PC-9 (cell line): ENCODE data around the gene AIP. TPM values are rescaled to one million over a fixed set of nuclear protein-coding genes. Genes with fewer than 3 reads are reported as not detected.
"Not testable (repeated sequence)": the region's sequence is repeated elsewhere in the genome, so short reads cannot be mapped to it uniquely, and the experiment has no call there.

Experiments used
- BruUV-seq: library from RNA; stranded (reverse); fragments of 400-500 nt; replicated peaks from 2 replicates; lab custom pipeline; 2021; lab: Mats Ljungman, UMichigan
- CTCF ChIA-PET: fragments of 300-600 bp; sonication (Branson Sonifier 250); formaldehyde crosslinking; loops from one replicate; lab custom pipeline; 2022; ENCODE audit warnings: antibody characterized with exemption; lab: Charles Lee
- POLR2A ChIA-PET: fragments of 300-600 bp; sonication (Branson Sonifier 250); formaldehyde crosslinking; loops from one replicate; lab custom pipeline; 2022; ENCODE audit warnings: antibody characterized with exemption; ENCODE audit not compliant: unreplicated experiment; lab: Charles Lee
- DNase-seq, 2 experiments: peaks; one replicate each; pipeline versions ENCODE4 v3.0.0 to v3.0.0-alpha.2; 2015 to 2022; ENCODE audit warnings: mixed read lengths in 1 of 2
- H2AFZ ChIP-seq: fragments of 200-600 bp; sonication (generic); 2 replicates; pipeline ENCODE4 v1.8.1; 2017; ENCODE audit warnings: antibody characterized with exemption
- H3F3A ChIP-seq: fragments of 200-600 bp; sonication (generic); 2 replicates; pipeline ENCODE4 v1.8.1; 2017; ENCODE audit warnings: antibody characterized with exemption, mild to moderate bottlenecking, low read depth; ENCODE audit not compliant: insufficient read depth
- H3K27ac ChIP-seq: fragments of 200-600 bp; sonication (generic); 2 replicates; pipeline ENCODE4 v1.6.1; 2016; ENCODE audit warnings: mixed run types
- H3K27me3 ChIP-seq: fragments of 200-600 bp; sonication (generic); 2 replicates; pipeline ENCODE4 v1.6.1; 2016; ENCODE audit warnings: low read depth, mixed run types; ENCODE audit not compliant: insufficient read depth
- H3K36me3 ChIP-seq: fragments of 200-600 bp; sonication (generic); 2 replicates; pipeline ENCODE4 v1.6.1; 2016; ENCODE audit warnings: low read depth, mixed run types
- H3K4me1 ChIP-seq: fragments of 200-600 bp; sonication (generic); replicated peaks from 2 replicates; pipeline ENCODE4 v1.6.1; 2016; ENCODE audit warnings: mixed run types; ENCODE audit not compliant: insufficient read depth
- H3K4me2 ChIP-seq: fragments of 200-600 bp; sonication (generic); 2 replicates; pipeline ENCODE4 v1.6.1; 2017; ENCODE audit warnings: mixed run types
- H3K4me3 ChIP-seq: fragments of 200-600 bp; sonication (generic); 2 replicates; pipeline ENCODE4 v1.6.1; 2016; ENCODE audit warnings: mixed run types
- H3K79me2 ChIP-seq: fragments of 200-600 bp; sonication (generic); 2 replicates; pipeline ENCODE4 v1.6.1; 2017; ENCODE audit warnings: low read depth, mixed run types
- H3K9me2 ChIP-seq: fragments of 200-600 bp; sonication (generic); 2 replicates; pipeline ENCODE4 v1.8.1; 2017; ENCODE audit warnings: mild to moderate bottlenecking; ENCODE audit not compliant: insufficient read depth
- H3K9me3 ChIP-seq: fragments of 200-600 bp; sonication (generic); 2 replicates; pipeline ENCODE4 v1.8.1; 2016; ENCODE audit warnings: low read depth; ENCODE audit not compliant: insufficient read depth
- H4K20me1 ChIP-seq: fragments of 200-600 bp; sonication (generic); 2 replicates; pipeline ENCODE4 v1.8.1; 2017; ENCODE audit not compliant: insufficient read depth
- CTCF ChIP-seq: fragments of 200-600 bp; sonication (generic); conservative IDR thresholded peaks from 2 replicates; pipeline ENCODE4 v1.6.1; 2017; ENCODE audit warnings: mixed run types, antibody characterized with exemption, mild to moderate bottlenecking, moderate library complexity
- EZH2 ChIP-seq: fragments of 200-600 bp; sonication (generic); IDR thresholded peaks from 2 replicates; pipeline ENCODE4 v1.8.0; 2017; ENCODE audit warnings: antibody characterized with exemption, low read depth
- intact Hi-C: fragments of 100-400 bp; cut with micrococcal nuclease; formaldehyde crosslinking; loops from one replicate; pipeline ENCODE4 v1.10.0; 2022; ENCODE audit not compliant: unreplicated experiment
- total RNA-seq: library from RNA; stranded (reverse); gene quantifications from 2 replicates; pipeline ENCODE4 v1.2.3, GENCODE V29; 2021

Gene AIP
- total RNA-seq, 1 experiment from 2014 or later = 95.3 TPM

DNA sequence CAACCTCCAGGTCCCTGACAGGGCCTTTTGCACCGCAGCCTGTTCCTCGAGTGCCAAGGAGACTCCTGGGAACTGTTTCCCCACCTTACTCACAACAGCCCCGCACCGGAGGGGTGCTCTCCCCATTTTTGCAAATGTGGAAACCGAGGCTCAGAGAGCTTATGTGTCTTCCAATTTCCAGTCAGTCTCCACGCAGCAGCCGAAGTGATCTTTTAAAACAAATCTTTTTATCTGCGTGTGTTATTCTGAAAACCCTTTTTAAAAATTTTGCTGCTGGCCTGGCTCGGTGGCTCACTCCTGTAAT is 13.4 kb upstream of the AIP start:
- Histone ChIP-seq H3K27ac (no peak overlapping the region), H3K9me2 (no peaks in the 10 kb centered on the region), H3K27me3 (no peaks in the 10 kb centered on the region), H3F3A (peaks cover 26% of the 10 kb centered on the region), H3K36me3 (no peaks in the 10 kb centered on the region), H4K20me1 (no peaks in the 10 kb centered on the region), H3K4me1 (peaks cover 29% of the 10 kb centered on the region), H2AFZ (peak overlapping the region; percentile 94), H3K79me2 (peaks cover 41% of the 10 kb centered on the region), H3K4me2 (peak overlapping the region; percentile 85), H3K9me3 (no peaks in the 10 kb centered on the region), H3K4me3 (peak overlapping the region; percentile 92)
- TF ChIP-seq EZH2 = no peak
- peak; percentile 21; the same call in 1 of the 2 replicates for TF ChIP-seq CTCF
- ChIA-PET POLR2A (no interaction called here), CTCF (no interaction called here)
- intact Hi-C loops = loop anchor here (1.0 to 5.0 kb wide), 7 partner anchors 13 to 117 kb away; partner anchors contain the start of genes CORO1B, GSTP1, POLD4 and PPP1CA
- DNase-seq = no peak
- BruUV-seq = no TSS peak

DNA sequence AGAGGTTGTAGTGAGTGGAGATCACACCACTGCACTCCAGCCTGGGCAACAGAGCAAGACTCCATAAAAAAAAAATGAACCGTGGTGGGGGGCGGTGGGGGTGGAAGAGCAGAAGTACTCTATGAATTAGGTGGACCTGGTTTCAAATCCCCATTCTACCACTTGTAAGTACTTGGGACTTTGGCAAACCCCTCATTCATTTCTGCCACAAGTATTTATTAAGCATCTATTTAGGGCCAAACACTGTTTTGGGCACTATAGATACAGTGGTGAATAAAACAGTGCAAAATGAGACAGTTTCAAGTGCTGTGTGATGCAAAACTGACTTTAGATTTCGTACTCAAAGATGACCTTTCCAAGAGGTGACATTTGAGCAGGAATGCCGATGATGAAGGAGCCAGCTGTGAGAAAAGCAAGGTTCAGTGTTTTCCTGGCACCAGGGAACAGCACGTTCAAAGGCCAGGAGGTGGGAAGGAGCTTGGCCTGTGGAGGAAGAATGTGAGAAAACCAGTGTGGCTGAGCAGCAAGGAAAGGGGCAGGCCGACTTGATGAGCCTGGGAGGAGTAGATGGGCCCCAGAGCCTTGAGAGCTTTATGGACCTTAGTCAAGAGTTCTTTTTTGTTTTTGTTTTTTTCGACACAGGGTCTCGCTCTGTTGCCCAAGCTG is 12.4 kb upstream of the AIP start:
- H3F3A ChIP-seq = peaks cover 21% of the 10 kb centered on the region
- DNase-seq = no peak
- H4K20me1 ChIP-seq = no peaks in the 10 kb centered on the region
- POLR2A ChIA-PET = interaction anchor here (0.6 kb wide), 1 partner anchor 46 kb away, joined by 3 read pairs; no protein-coding TSS in a partner anchor
- H2AFZ ChIP-seq = no peak overlapping the region
- no peaks in the 10 kb centered on the region for H3K9me2 ChIP-seq
- TF ChIP-seq EZH2 (no peak), CTCF (no peak)
- intact Hi-C loops = no loop called here
- H3K27me3 ChIP-seq = no peaks in the 10 kb centered on the region
- CTCF ChIA-PET = no interaction called here
- no peaks in the 10 kb centered on the region for H3K9me3 ChIP-seq
- no peak overlapping the region for H3K27ac ChIP-seq
- no peak overlapping the region for H3K4me2 ChIP-seq
- peaks cover 24% of the 10 kb centered on the region for H3K4me1 ChIP-seq
- BruUV-seq = no TSS peak
- peaks cover 33% of the 10 kb centered on the region for H3K79me2 ChIP-seq
- H3K36me3 ChIP-seq = no peaks in the 10 kb centered on the region
- no peak overlapping the region for H3K4me3 ChIP-seq

DNA sequence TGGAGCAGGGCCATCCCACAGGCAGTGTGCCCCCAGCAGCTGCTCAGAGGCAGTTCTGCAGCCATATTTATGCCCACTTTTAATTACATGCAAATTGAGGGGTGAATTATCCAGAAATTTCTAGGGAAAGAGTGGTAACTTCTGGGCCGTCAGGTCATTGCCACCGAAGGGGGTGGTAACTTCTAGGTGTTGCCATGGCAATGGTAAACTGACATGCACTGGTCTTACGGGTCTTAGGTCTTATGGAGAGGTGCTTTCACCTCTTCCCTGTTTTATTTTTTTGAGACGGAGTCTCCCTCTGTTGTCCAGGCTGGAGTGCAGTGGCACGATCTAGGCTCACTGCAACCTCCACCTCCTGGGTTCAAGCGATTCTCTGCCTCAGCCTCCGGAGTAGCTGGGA is 9.9 kb upstream of the AIP start:
- TF ChIP-seq EZH2 = no peak
- no peak for TF ChIP-seq CTCF
- H3K27me3 ChIP-seq = no peaks in the 10 kb centered on the region
- H3K4me2 ChIP-seq = no peak overlapping the region
- peaks cover 6% of the 10 kb centered on the region for H3K4me1 ChIP-seq
- no peak for DNase-seq
- peaks cover 9% of the 10 kb centered on the region; the same call in 1 of the 2 replicates for H3K79me2 ChIP-seq
- ChIA-PET POLR2A (interaction anchor here (0.6 kb wide), 1 partner anchor 48 kb away, joined by 3 read pairs; no protein-coding TSS in a partner anchor), CTCF (no interaction called here)
- H3F3A ChIP-seq = peaks cover 4% of the 10 kb centered on the region; the same call in 1 of the 2 replicates
- H3K4me3 ChIP-seq = no peak overlapping the region
- H3K27ac ChIP-seq = no peak overlapping the region
- no peaks in the 10 kb centered on the region for H3K9me3 ChIP-seq
- no peaks in the 10 kb centered on the region for H3K36me3 ChIP-seq
- H2AFZ ChIP-seq = no peak overlapping the region
- no peaks in the 10 kb centered on the region for H3K9me2 ChIP-seq
- H4K20me1 ChIP-seq = no peaks in the 10 kb centered on the region
- intact Hi-C loops = no loop called here
- BruUV-seq = no TSS peak

DNA sequence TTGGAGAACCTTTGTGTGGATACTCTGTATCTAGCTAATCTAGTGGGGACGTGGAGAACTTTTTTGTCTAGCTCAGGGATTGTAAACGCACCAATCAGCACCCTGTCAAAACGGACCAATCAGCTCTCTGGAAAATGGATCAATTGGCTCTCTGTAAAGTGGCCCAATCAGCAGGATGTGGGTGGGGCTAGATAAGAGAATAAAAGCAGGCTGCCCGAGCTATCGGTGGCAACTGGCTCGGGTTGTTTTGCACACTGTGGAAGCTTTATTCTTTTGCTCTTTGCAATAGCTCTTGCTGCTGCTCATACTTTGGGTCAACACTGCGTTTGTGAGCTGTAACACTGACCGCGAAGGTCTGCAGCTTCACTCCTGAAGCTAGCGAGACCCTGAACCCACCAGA is 6.1 kb upstream of the AIP start:
- POLR2A ChIA-PET, BruUV-seq: not testable (repeated sequence)

DNA sequence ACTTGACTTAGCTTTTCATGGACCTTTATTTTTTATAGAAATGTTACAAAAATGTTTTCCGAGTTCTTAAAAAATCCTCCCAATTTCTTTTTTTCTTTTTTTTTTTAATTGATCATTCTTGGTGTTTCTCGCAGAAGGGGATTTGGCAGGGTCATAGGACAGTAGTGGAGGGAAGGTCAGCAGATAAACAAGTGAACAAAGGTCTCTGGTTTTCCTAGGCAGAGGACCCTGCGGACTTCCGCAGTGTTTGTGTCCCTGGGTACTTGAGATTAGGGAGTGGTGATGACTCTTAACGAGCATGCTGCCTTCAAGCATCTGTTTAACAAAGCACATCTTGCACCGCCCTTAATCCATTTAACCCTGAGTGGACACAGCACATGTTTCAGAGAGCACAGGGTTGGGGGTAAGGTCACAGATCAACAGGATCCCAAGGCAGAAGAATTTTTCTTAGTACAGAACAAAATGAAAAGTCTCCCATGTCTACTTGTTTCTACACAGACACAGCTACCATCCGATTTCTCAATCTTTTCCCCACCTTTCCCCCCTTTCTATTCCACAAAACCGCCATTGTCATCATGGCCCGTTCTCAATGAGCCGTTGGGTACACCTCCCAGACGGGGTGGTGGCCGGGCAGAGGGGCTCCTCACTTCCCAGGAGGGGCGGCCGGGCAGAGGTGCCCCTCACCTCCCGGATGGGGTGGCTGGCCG is 5.3 kb upstream of the AIP start:
- H3K36me3 ChIP-seq, CTCF ChIA-PET, H3K9me2 ChIP-seq, H3K4me1 ChIP-seq, H3K4me2 ChIP-seq, H2AFZ ChIP-seq, H4K20me1 ChIP-seq, H3K4me3 ChIP-seq, H3K79me2 ChIP-seq, intact Hi-C loops, BruUV-seq, H3K27me3 ChIP-seq, DNase-seq, H3K27ac ChIP-seq, H3K9me3 ChIP-seq: not testable (repeated sequence)
- POLR2A ChIA-PET = interaction anchor here (0.6 to 0.7 kb wide), 2 partner anchors 81 to 123 kb away, joined by 3 to 22 read pairs; no protein-coding TSS in a partner anchor
- H3F3A ChIP-seq = peaks cover 20% of the 10 kb centered on the region

More for the DNA sequence above, 6.1 kb upstream of the AIP start:
- H3K36me3 ChIP-seq, H4K20me1 ChIP-seq, H3K79me2 ChIP-seq, H2AFZ ChIP-seq, H3K4me3 ChIP-seq, H3K27ac ChIP-seq, H3K4me2 ChIP-seq, H3K9me3 ChIP-seq, H3K9me2 ChIP-seq, intact Hi-C loops, H3K27me3 ChIP-seq, H3K4me1 ChIP-seq, CTCF ChIA-PET: not testable (repeated sequence)
- peak in 1 of 2 experiments; percentile 33 for DNase-seq
- H3F3A ChIP-seq = peaks cover 16% of the 10 kb centered on the region
